BE2C (cell line): Measurements from ENCODE around the gene CNTNAP5.

Experiments
- DNase-seq: peaks from one replicate; pipeline ENCODE4 v3.0.0-alpha.2; 2020
- H3K27me3 ChIP-seq: fragments of 250-450 bp; sonication (Bioruptor Pico); 2 replicates; pipeline ENCODE4 v1.5.1; 2020; ENCODE audit warnings: mild to moderate bottlenecking
- H3K36me3 ChIP-seq: fragments of 250-450 bp; sonication (Bioruptor Pico); 2 replicates; pipeline ENCODE4 v1.5.1; 2020; ENCODE audit warnings: mild to moderate bottlenecking
- H3K4me1 ChIP-seq: fragments of 250-450 bp; sonication (Bioruptor Pico); 2 replicates; pipeline ENCODE4 v1.5.1; 2020
- H3K4me3 ChIP-seq: 2 replicates; pipeline ENCODE4 v1.5.1; 2011; ENCODE audit warnings: low read depth, low read length
- H3K9me3 ChIP-seq: fragments of 250-450 bp; sonication (Bioruptor Pico); 2 replicates; pipeline ENCODE4 v1.5.1; 2020
- CTCF ChIP-seq: IDR thresholded peaks from 2 replicates; pipeline ENCODE4 v1.5.1; 2012; ENCODE audit warnings: mild to moderate bottlenecking, low read depth, low read length

The CNTNAP5 gene

GRCh38 chr2:124664363-124664762, 639.3 kb downstream of the CNTNAP5 start:
- H3K9me3 ChIP-seq = no peaks in the 10 kb centered on the region

GRCh38 chr2:124666976-124667375, 641.9 kb downstream of the CNTNAP5 start:
- Histone ChIP-seq H3K27me3 (no peaks in the 10 kb centered on the region), H3K9me3 (no peaks in the 10 kb centered on the region), H3K4me3 (no peak overlapping the region), H3K36me3 (no peaks in the 10 kb centered on the region), H3K4me1 (no peaks in the 10 kb centered on the region)
- no peak for DNase-seq
- TF ChIP-seq CTCF = no peak

More at GRCh38 chr2:124664363-124664762, 639.3 kb downstream of the CNTNAP5 start:
- Histone ChIP-seq H3K4me3 (no peak overlapping the region), H3K36me3 (no peaks in the 10 kb centered on the region), H3K27me3 (no peaks in the 10 kb centered on the region), H3K4me1 (no peaks in the 10 kb centered on the region)
- no peak for TF ChIP-seq CTCF
- DNase-seq = no peak

- TF ChIP-seq CTCF = no peak
- no peaks in the 10 kb centered on the region for H3K27me3 ChIP-seq
- no peaks in the 10 kb centered on the region for H3K9me3 ChIP-seq
- H3K4me3 ChIP-seq = no peak overlapping the region
- H3K4me1 ChIP-seq = no peaks in the 10 kb centered on the region
- DNase-seq = no peak
- no peaks in the 10 kb centered on the region for H3K36me3 ChIP-seq
Observed at GRCh38 chr2:124668161-124668560, 643.1 kb downstream of the CNTNAP5 start.

- no peaks in the 10 kb centered on the region for H3K27me3 ChIP-seq
Observed at GRCh38 chr2:124670187-124670586, 645.1 kb downstream of the CNTNAP5 start.

GRCh38 chr2:124678043-124678442, 653.0 kb downstream of the CNTNAP5 start:
- Histone ChIP-seq H3K9me3 (no peaks in the 10 kb centered on the region), H3K4me3 (no peak overlapping the region), H3K27me3 (no peaks in the 10 kb centered on the region), H3K36me3 (no peaks in the 10 kb centered on the region), H3K4me1 (no peaks in the 10 kb centered on the region)
- no peak for TF ChIP-seq CTCF
- DNase-seq = no peak

More at GRCh38 chr2:124670187-124670586, 645.1 kb downstream of the CNTNAP5 start:
- Histone ChIP-seq H3K9me3 (no peaks in the 10 kb centered on the region), H3K4me3 (no peak overlapping the region), H3K4me1 (no peaks in the 10 kb centered on the region), H3K36me3 (no peaks in the 10 kb centered on the region)
- TF ChIP-seq CTCF = no peak
- DNase-seq = no peak

- no peak for TF ChIP-seq CTCF
- Histone ChIP-seq H3K27me3 (no peaks in the 10 kb centered on the region), H3K4me1 (no peaks in the 10 kb centered on the region), H3K9me3 (no peaks in the 10 kb centered on the region), H3K4me3 (no peak overlapping the region), H3K36me3 (no peaks in the 10 kb centered on the region)
- DNase-seq = no peak
Observed at GRCh38 chr2:124683536-124684428, 658.7 kb downstream of the CNTNAP5 start.
